Heart left ventricle (tissue), 16 donors: ENCODE data around the gene PRPF8. TPM values are rescaled to one million over a fixed set of nuclear protein-coding genes. Genes with fewer than 3 reads are reported as not detected.

Experiments used
- ATAC-seq, 4 donors: fragments of 200-7000 bp; cut with Tn5 transposase; one replicate each; pipeline ENCODE4 v1.9.1; 2020 to 2022; ENCODE audit warnings: moderate library complexity in 4 of 4, mild to moderate bottlenecking in 3 of 4, moderate number of reproducible peaks in 1 of 4
- DNase-seq, 5 donors: peaks; one replicate each; pipeline ENCODE4 v3.0.0-alpha.2; 2020
- H3K27ac ChIP-seq, 12 donors: fragments of 200-600 bp; sonication (generic) in 4 of 12; one replicate each; pipeline versions ENCODE4 v1.5.0 to v1.8.0; 2016 to 2022; ENCODE audit warnings: mild to moderate bottlenecking in 2 of 12
- H3K27me3 ChIP-seq, 9 donors: fragments of 200-600 bp; sonication (generic) in 2 of 9; one replicate each; pipeline versions ENCODE4 v1.5.1 to v1.8.0; 2016 to 2022; ENCODE audit warnings: mild to moderate bottlenecking in 3 of 9
- H3K36me3 ChIP-seq, 9 donors: fragments of 200-600 bp; sonication (generic) in 2 of 9; one replicate each; pipeline versions ENCODE4 v1.5.0 to v1.8.0; 2018 to 2022; ENCODE audit warnings: mild to moderate bottlenecking in 2 of 9
- H3K4me1 ChIP-seq, 12 donors: fragments of 200-600 bp; sonication (generic) in 4 of 12; one replicate each; pipeline versions ENCODE4 v1.5.0 to v1.8.0; 2016 to 2022; ENCODE audit warnings: mild to moderate bottlenecking in 3 of 12
- H3K4me3 ChIP-seq, 12 donors: fragments of 200-600 bp; sonication (generic) in 4 of 12; one replicate each; pipeline versions ENCODE4 v1.5.0 to v1.8.0; 2017 to 2022; ENCODE audit warnings: mild to moderate bottlenecking in 9 of 12, moderate library complexity in 4 of 12
- H3K9me3 ChIP-seq, 12 donors: fragments of 200-600 bp; sonication (generic) in 4 of 12; one replicate each; pipeline versions ENCODE4 v1.5.0 to v1.8.0; 2016 to 2022; ENCODE audit warnings: mild to moderate bottlenecking in 1 of 12
- CTCF ChIP-seq, 12 donors: fragments of 200-600 bp; sonication (generic) in 4 of 12; IDR thresholded peaks; one replicate each; pipeline versions ENCODE4 v1.5.0 to v1.8.0; 2018 to 2022; ENCODE audit warnings: antibody characterized with exemption in 12 of 12, mild to moderate bottlenecking in 5 of 12
- POLR2A ChIP-seq, 2 donors: fragments of 450-650 bp; IDR thresholded peaks; one replicate each; pipeline ENCODE4 v1.6.1; 2017; ENCODE audit warnings: antibody characterized with exemption in 2 of 2, mild to moderate bottlenecking in 2 of 2, moderate library complexity in 2 of 2
- WGBS, 4 donors: extraction: QIAGEN DNeasy Blood & Tissue Kit in 2 of 4; methylation state at CpG; one replicate each; pipeline versions ENCODE4 v1.1.5 to v1.1.7; 2013 to 2018; 5-methylcytosine and 5-hydroxymethylcytosine counted together
- intact Hi-C, 10 donors: fragments of 100-400 bp; cut with DNase I; formaldehyde crosslinking; loops; one replicate each; pipeline versions ENCODE4 v1.11.1 to v1.14.2; 2022
- polyA plus RNA-seq, 2 donors: library from polyadenylated mRNA; stranded (reverse); fragments of 200-250 nt; gene quantifications; one replicate each; pipeline ENCODE4 v1.2.3, GENCODE V29; 2013
- total RNA-seq, 9 donors: library from RNA; depleted of rRNA in 2 of 9; stranded (reverse); fragments of >200 nt in 2 of 9; fragmentation: NEBNext Ultra II Directional in 3 of 9; extraction: Animal tissue kit (Norgen Biotek cat#: 25700) in 3 of 9; gene quantifications; one replicate each; pipeline versions ENCODE4 v1.1.0 to v1.2.4, GENCODE V29; 2016 to 2023
- donor health status: ischemic (EF 13 %, LVEDD 7.1; RV severe dilation, severe dysfunction).
- donor health status: healthy with polysubstance abuse.
- donor health status: DM: no; HTN: yes; CAD: no.
- donor health status: DM: no; HTN: no; CAD: no.
- donor health status: ischemic (EF 25% LVEDD 6.9; RV normal size, moderate dysfunction).
- donor health status: ischemic (EF 25% LVEDD 5.7; RV mildly dilated, moderate dysfunction).
- donor health status: healthy.
- donor health status: DM: yes; HTN: yes; CAD: no.
- donor health status: ischemic (EF 35%, LVEDD 5.7; RV mildly dilated, moderate dysfunction).
- donor health status: nonischemic (EF 11% LVEDD 7.7; RV severe dilation, severe dysfunction).
- donor health status: DM: yes; HTN: yes; CAD: no.
- donor health status: PGD.
- donor health status: ischemic (EF 29% LVEDD 5.4; RV normal size, mild dysfunction).
- donor health status: nonischemic (EF 23%, LVEDD 6.1; RV moderate dilation, normal function).

The PRPF8 gene
- total and polyA plus RNA-seq, 11 donors: 70.1 to 195 (median 145) TPM

GRCh38 chr17:1606352-1606985 lies 78.2 kb downstream of the PRPF8 start:
- DNase-seq (no peak), ATAC-seq (peak in 1 of 4 donors; percentile 8)
- Histone ChIP-seq H3K27me3 (no peaks in the 10 kb centered on the region), H3K4me1 (peaks cover 0 to 51% (median 0%) of the 10 kb centered on the region in 12 donors), H3K9me3 (no peaks in the 10 kb centered on the region), H3K27ac (peak overlapping the region in 7 of 12 donors; percentile 15 to 91 (median 37)), H3K36me3 (peaks cover 0 to 3% (median 0%) of the 10 kb centered on the region in 9 donors), H3K4me3 (no peak overlapping the region)
- WGBS, 4 donors: 89 to 91% (median 90%) methylated on average over 18 to 26 of the region's 26 CpGs
- intact Hi-C loops: no loop called here
- TF ChIP-seq POLR2A (IDR thresholded peaks at IDR 0.05) (no peak), CTCF (IDR thresholded peaks at IDR 0.05) (no peak)

GRCh38 chr17:1605681-1606351 lies 78.9 kb downstream of the PRPF8 start:
- peaks cover 0 to 45% (median 0%) of the 10 kb centered on the region in 12 donors for H3K4me1 ChIP-seq
- WGBS, 4 donors: 92 to 93% (median 93%) methylated on average over 15 to 19 of the region's 19 CpGs
- no peak for TF ChIP-seq CTCF (IDR thresholded peaks at IDR 0.05)
- no peak for TF ChIP-seq POLR2A (IDR thresholded peaks at IDR 0.05)
- H3K9me3 ChIP-seq: no peaks in the 10 kb centered on the region
- DNase-seq (no peak), ATAC-seq (no peak)
- intact Hi-C loops: no loop called here
- H3K4me3 ChIP-seq: no peak overlapping the region
- H3K27me3 ChIP-seq: no peaks in the 10 kb centered on the region
- peak overlapping the region in 1 of 12 donors; percentile 91 for H3K27ac ChIP-seq
- H3K36me3 ChIP-seq: peaks cover 0 to 3% (median 0%) of the 10 kb centered on the region in 9 donors

GRCh38 chr17:1604831-1605528 lies 79.7 kb downstream of the PRPF8 start:
- no peak for TF ChIP-seq POLR2A (IDR thresholded peaks at IDR 0.05)
- no peak for TF ChIP-seq CTCF (IDR thresholded peaks at IDR 0.05)
- Histone ChIP-seq H3K9me3 (no peaks in the 10 kb centered on the region), H3K4me3 (no peak overlapping the region), H3K27me3 (no peaks in the 10 kb centered on the region), H3K27ac (no peak overlapping the region), H3K4me1 (peaks cover 0 to 38% (median 0%) of the 10 kb centered on the region in 12 donors), H3K36me3 (peaks cover 0 to 3% (median 0%) of the 10 kb centered on the region in 9 donors)
- no peak for DNase-seq
- intact Hi-C loops: no loop called here
- WGBS, 4 donors: 65 to 78% (median 71%) methylated on average over 25 to 35 of the region's 35 CpGs
- no peak for ATAC-seq

GRCh38 chr17:1601571-1601970 lies 83.1 kb downstream of the PRPF8 start:
- Histone ChIP-seq H3K36me3 (peaks cover 0 to 3% (median 0%) of the 10 kb centered on the region in 9 donors), H3K27me3 (no peaks in the 10 kb centered on the region), H3K9me3 (no peaks in the 10 kb centered on the region), H3K4me1 (peaks cover 0 to 10% (median 0%) of the 10 kb centered on the region in 12 donors), H3K4me3 (no peak overlapping the region), H3K27ac (no peak overlapping the region)
- intact Hi-C loops: no loop called here
- DNase-seq (no peak), ATAC-seq (no peak)
- no peak for TF ChIP-seq CTCF (IDR thresholded peaks at IDR 0.05)
- TF ChIP-seq POLR2A (IDR thresholded peaks at IDR 0.05): no peak
- WGBS, 4 donors: 95 to 99% (median 98%) methylated on average over 14 of the region's 14 CpGs
